GM12892 (cell line): ENCODE measurements around the gene CHST5.

Experiments used
- DNase-seq: peaks from one replicate; pipeline ENCODE4 v3.0.0; 2011; ENCODE audit not compliant: insufficient read length
- FAIRE-seq: peaks from 2 replicates; lab custom pipeline; 2011; peaks lifted over from hg19 to GRCh38; lab: Jason Lieb, UNC
- POLR2A ChIP-seq: IDR thresholded peaks from 2 replicates; pipeline ENCODE4 v1.6.1; 2011; ENCODE audit warnings: low read depth, low read length, control low read depth
- POLR2AphosphoS5 ChIP-seq: IDR thresholded peaks from 2 replicates; pipeline ENCODE4 v1.6.1; 2011; ENCODE audit warnings: low read depth, low read length, control low read depth
- TAF1 ChIP-seq: IDR thresholded peaks from 2 replicates; pipeline ENCODE4 v1.6.1; 2011; ENCODE audit warnings: low read depth, mild to moderate bottlenecking, control low read depth, low read length, borderline replicate concordance

CHST5 gene

GRCh38 chr16:75494661-75495075 lies 41.2 kb downstream of the CHST5 start:
- no peak for FAIRE-seq

GRCh38 chr16:75494184-75494583 lies 41.7 kb downstream of the CHST5 start:
- FAIRE-seq (no peak), DNase-seq (no peak)
- TF ChIP-seq POLR2A (no peak), TAF1 (no peak), POLR2AphosphoS5 (no peak)

More at GRCh38 chr16:75494661-75495075, 41.2 kb downstream of the CHST5 start:
- DNase-seq: no peak
- no peak for TF ChIP-seq POLR2A
- no peak for TF ChIP-seq POLR2AphosphoS5
- no peak for TF ChIP-seq TAF1

GRCh38 chr16:75491876-75492275 lies 44.0 kb downstream of the CHST5 start:
- no peak for TF ChIP-seq POLR2AphosphoS5
- no peak for TF ChIP-seq POLR2A
- no peak for TF ChIP-seq TAF1
- FAIRE-seq (no peak), DNase-seq (no peak)

GRCh38 chr16:75488322-75488721 lies 47.6 kb downstream of the CHST5 start:
- TF ChIP-seq POLR2A: no peak
- no peak for TF ChIP-seq TAF1
- no peak for TF ChIP-seq POLR2AphosphoS5
- FAIRE-seq (no peak), DNase-seq (no peak)

- DNase-seq (no peak), FAIRE-seq (no peak)
- TF ChIP-seq POLR2AphosphoS5 (no peak), TAF1 (no peak), POLR2A (no peak)
These were observed 49.1 kb downstream of the CHST5 start for GRCh38 chr16:75486676-75487313.

GRCh38 chr16:75486014-75486675 lies 49.8 kb downstream of the CHST5 start:
- TF ChIP-seq POLR2AphosphoS5 (no peak), POLR2A (no peak), TAF1 (no peak)
- DNase-seq (no peak), FAIRE-seq (no peak)

- no peak for DNase-seq
- no peak for TF ChIP-seq POLR2A
- TF ChIP-seq POLR2AphosphoS5: no peak
- no peak for TF ChIP-seq TAF1
- no peak for FAIRE-seq
These were observed 50.5 kb downstream of the CHST5 start for GRCh38 chr16:75485230-75486013.

- TF ChIP-seq POLR2A: no peak
- TF ChIP-seq POLR2AphosphoS5: no peak
- TF ChIP-seq TAF1: no peak
- FAIRE-seq (no peak), DNase-seq (no peak)
These were observed 52.7 kb downstream of the CHST5 start for GRCh38 chr16:75483222-75483621.

GRCh38 chr16:75482434-75483205 lies 53.3 kb downstream of the CHST5 start:
- DNase-seq (no peak), FAIRE-seq (no peak)
- TF ChIP-seq POLR2A (no peak), TAF1 (no peak), POLR2AphosphoS5 (no peak)

- DNase-seq (no peak), FAIRE-seq (no peak)
- no peak for TF ChIP-seq TAF1
- no peak for TF ChIP-seq POLR2A
- TF ChIP-seq POLR2AphosphoS5: no peak
These were observed 54.4 kb downstream of the CHST5 start for GRCh38 chr16:75481475-75481874.

GRCh38 chr16:75479421-75479990 lies 56.4 kb downstream of the CHST5 start:
- DNase-seq: no peak
- FAIRE-seq: no peak
- TF ChIP-seq POLR2A (no peak), POLR2AphosphoS5 (no peak), TAF1 (no peak)
